Tongue (tissue), 2 donors: ENCODE measurements around the gene GPC3. TPM values are rescaled to one million over a fixed set of nuclear protein-coding genes. Genes with fewer than 3 reads are reported as not detected.
"Not testable (repeated sequence)": the region's sequence is repeated elsewhere in the genome, so short reads cannot be mapped to it uniquely, and the experiment has no call there.

Experiments
- DNase-seq: peaks from one replicate; pipeline ENCODE4 v3.0.0-alpha.2; 2015
- total RNA-seq: library from RNA; depleted of rRNA; stranded (reverse); fragments of >200 nt; gene quantifications from one replicate; pipeline ENCODE4 v1.2.3, GENCODE V29; 2014

GPC3 gene
- total RNA-seq, 1 donor from 2014 or later = 220 TPM

GRCh38 chrX:133646719-133647116 is 338.7 kb downstream of the GPC3 start:
- DNase-seq = no peak

GRCh38 chrX:133645977-133646718 is 339.2 kb downstream of the GPC3 start:
- no peak for DNase-seq

- peak; percentile 38 for DNase-seq
These were observed 340.1 kb downstream of the GPC3 start for GRCh38 chrX:133645256-133645655.

- DNase-seq = no peak
These were observed 345.0 kb downstream of the GPC3 start for GRCh38 chrX:133640161-133641015.

GRCh38 chrX:133639726-133640125 is 345.7 kb downstream of the GPC3 start:
- no peak for DNase-seq

- DNase-seq = no peak
These were observed 347.1 kb downstream of the GPC3 start for GRCh38 chrX:133638285-133638684.

- DNase-seq = no peak
These were observed 347.6 kb downstream of the GPC3 start for GRCh38 chrX:133637765-133638164.

- DNase-seq = no peak
These were observed 349.4 kb downstream of the GPC3 start for GRCh38 chrX:133636009-133636408.

GRCh38 chrX:133634416-133634815 is 351.0 kb downstream of the GPC3 start:
- no peak for DNase-seq

- no peak for DNase-seq
These were observed 351.4 kb downstream of the GPC3 start for GRCh38 chrX:133633950-133634349.

- DNase-seq = no peak
These were observed 352.2 kb downstream of the GPC3 start for GRCh38 chrX:133633162-133633561.

- DNase-seq = no peak
These were observed 355.0 kb downstream of the GPC3 start for GRCh38 chrX:133630362-133630761.

- no peak for DNase-seq
These were observed 357.7 kb downstream of the GPC3 start for GRCh38 chrX:133627673-133628072.

GRCh38 chrX:133621384-133621783 is 364.0 kb downstream of the GPC3 start:
- DNase-seq = not testable (repeated sequence)

- DNase-seq = no peak
These were observed 373.7 kb downstream of the GPC3 start for GRCh38 chrX:133611676-133612075.

- DNase-seq = no peak
These were observed 375.3 kb downstream of the GPC3 start for GRCh38 chrX:133610056-133610455.

GRCh38 chrX:133609166-133609565 is 376.2 kb downstream of the GPC3 start:
- no peak for DNase-seq

GRCh38 chrX:133608406-133608805 is 377.0 kb downstream of the GPC3 start:
- no peak for DNase-seq

GRCh38 chrX:133607419-133608348 is 377.7 kb downstream of the GPC3 start:
- no peak for DNase-seq

- DNase-seq = no peak
These were observed 378.4 kb downstream of the GPC3 start for GRCh38 chrX:133606990-133607389.

GRCh38 chrX:133604801-133605200 is 380.6 kb downstream of the GPC3 start:
- DNase-seq = peak; percentile 29

GRCh38 chrX:133602881-133603280 is 382.5 kb downstream of the GPC3 start:
- DNase-seq = no peak
